ENCODE results near the gene MYL9. TPM values are rescaled to one million over a fixed set of nuclear protein-coding genes. Genes with fewer than 3 reads are reported as not detected.

MYL9 gene
- total RNA-seq: 15.1 and 28.3 TPM in 2 replicates

DNA sequence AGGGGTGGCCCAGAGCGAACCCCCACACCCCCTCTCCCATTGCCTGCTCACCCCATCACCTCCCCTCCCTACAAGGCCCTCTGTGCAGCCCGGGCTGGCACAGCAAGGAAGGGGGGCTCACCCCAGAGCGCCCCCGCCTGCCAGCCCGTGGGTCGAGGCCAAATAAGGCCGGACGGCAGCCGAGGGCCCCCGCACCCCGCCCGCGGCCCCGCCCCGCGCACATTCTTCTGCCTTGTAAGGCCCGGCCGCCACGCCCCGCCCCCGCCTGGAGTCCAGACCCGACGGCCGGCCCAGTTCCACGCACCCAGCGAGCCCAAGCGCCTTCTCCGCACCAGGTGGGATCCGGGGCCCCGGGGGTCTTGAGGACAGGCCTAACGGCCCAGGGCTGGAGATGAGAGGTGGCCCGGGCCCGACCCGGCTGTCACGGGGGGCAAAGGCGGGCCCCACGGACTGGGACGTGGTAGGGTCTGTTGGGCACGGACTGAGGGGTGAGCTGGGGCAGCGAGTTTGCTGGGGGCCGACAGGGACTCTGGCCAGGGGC is at the start of gene MYL9:
Gene MYL9 (plus strand): TSS at position 293 of the 541 bp plus-strand sequence. CDS start 3,366 bp downstream, outside the sequence.

DNA sequence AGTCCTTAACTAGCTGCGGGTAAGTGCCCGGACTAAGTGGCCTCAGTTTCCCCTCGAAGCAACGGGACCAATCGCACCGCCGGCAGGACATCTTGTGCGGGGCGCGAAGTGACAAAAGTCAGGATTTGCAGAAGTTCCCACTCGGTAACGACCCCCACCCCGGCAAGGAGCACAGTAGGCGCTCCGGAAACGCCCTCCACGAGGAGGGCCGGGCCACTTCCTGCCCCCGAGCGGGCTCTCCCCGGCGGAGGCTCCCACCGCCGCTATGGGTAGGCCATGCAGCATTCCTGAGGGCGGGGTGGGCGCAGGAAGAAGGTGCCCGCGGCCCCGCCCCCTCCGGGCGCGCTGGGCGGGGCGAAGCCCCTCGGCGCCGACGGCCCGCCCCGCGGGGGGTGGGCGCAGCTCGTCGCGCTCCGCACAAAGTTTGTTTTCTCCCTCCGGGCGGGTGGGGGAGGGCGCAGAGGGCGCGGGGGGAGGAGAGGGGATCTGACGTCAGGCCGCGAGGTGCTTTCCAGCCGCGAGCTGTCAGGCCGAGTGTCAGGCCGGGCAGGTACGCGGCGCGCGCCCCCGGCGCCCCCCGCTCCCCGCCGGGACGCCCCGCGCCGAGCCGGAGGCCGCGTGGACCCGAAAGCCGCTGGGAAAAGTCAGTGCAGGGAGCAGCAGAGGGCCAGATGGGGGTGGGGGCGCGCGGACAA is 31.9 kb downstream of the MYL9 start, which contains the start of gene TGIF2:
Gene TGIF2 (plus strand): TSS at position 495 of the 695 bp plus-strand sequence. CDS start 5,178 bp downstream, outside the sequence.

Other genes starting within 250 kb of the MYL9 start
- gene DLGAP4, start 235.2 kb upstream of the MYL9 start, total RNA-seq: 14.7 and 35.1 TPM in 2 replicates
- gene TGIF2, start 32.1 kb downstream of the MYL9 start, total RNA-seq: 3.5 and 5.5 TPM in 2 replicates
- 69.1 and 71.6 TPM in 2 replicates for gene RAB5IF, start 64.3 kb downstream of the MYL9 start, total RNA-seq
- gene SLA2, start 104.7 kb downstream of the MYL9 start, total RNA-seq: not detected in 2 replicates
- 30.3 and 32.3 TPM in 2 replicates for gene NDRG3, start 204.6 kb downstream of the MYL9 start, total RNA-seq
- gene DSN1, start 232.2 kb downstream of the MYL9 start, total RNA-seq: 8.4 and 31.1 TPM in 2 replicates

Data from smooth muscle cell of trachea (primary cell).